GM21576 (cell line): ENCODE results near the gene DCST2.
A peak's percentile ranks its signal among the peaks of the same experiment; 100 is the strongest.
"Not testable (repeated sequence)": the region's sequence is repeated elsewhere in the genome, so short reads cannot be mapped to it uniquely, and the experiment has no call there.

Experiments used
- ATAC-seq: cut with Tn5 transposase; IDR thresholded peaks from one replicate; pipeline ENCODE4 v1.9.1; 2021; ENCODE audit warnings: mild to moderate bottlenecking, moderate library complexity; ENCODE audit not compliant: unreplicated experiment

The DCST2 gene

DNA sequence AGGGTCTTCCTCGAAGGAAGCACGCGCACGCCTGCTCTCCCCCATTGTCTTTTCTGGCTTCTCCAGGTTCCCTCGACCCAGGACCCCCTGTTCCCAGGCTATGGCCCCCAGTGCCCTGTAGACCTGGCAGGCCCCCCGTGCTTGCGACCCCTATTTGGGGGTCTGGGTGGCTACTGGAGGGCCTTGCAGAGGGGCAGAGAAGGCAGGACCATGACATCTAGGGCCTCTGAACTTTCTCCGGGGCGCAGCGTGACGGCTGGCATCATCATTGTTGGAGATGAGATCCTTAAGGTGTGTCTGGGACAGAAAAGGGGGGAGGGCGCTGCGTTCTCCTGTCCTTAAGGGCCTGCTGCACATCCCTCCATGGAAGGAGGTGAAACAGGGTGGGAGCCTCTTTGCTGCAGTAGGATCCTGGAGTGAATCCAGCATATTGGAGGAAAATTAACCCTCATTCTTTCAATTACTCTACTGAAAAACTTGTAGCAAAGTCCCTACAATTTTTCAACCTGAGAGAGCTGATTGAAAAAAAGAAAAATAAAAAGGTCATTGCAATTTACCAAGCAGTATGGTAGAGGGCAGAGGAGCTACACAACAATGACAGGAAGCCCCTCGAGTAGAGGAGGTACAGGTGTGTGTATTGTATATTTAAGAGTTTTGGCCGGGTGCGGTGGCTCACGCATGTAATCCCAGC, 49.7 kb downstream of the DCST2 start:
- no peak for ATAC-seq

- peak; percentile 96 for ATAC-seq
These were observed 50.5 kb downstream of the DCST2 start, which contains the start of gene FLAD1 for GRCh38 chr1:154982897-154983648. Gene FLAD1, plus strand, starts transcription at chr1:154983344. Its CDS starts 351 bp downstream, at chr1:154983695.

GRCh38 chr1:154982341-154982740, 51.2 kb downstream of the DCST2 start:
- no peak for ATAC-seq

- no peak for ATAC-seq
These were observed 55.2 kb downstream of the DCST2 start for GRCh38 chr1:154978360-154978759.

GRCh38 chr1:154977762-154978161, 55.8 kb downstream of the DCST2 start:
- not testable (repeated sequence) for ATAC-seq

DNA sequence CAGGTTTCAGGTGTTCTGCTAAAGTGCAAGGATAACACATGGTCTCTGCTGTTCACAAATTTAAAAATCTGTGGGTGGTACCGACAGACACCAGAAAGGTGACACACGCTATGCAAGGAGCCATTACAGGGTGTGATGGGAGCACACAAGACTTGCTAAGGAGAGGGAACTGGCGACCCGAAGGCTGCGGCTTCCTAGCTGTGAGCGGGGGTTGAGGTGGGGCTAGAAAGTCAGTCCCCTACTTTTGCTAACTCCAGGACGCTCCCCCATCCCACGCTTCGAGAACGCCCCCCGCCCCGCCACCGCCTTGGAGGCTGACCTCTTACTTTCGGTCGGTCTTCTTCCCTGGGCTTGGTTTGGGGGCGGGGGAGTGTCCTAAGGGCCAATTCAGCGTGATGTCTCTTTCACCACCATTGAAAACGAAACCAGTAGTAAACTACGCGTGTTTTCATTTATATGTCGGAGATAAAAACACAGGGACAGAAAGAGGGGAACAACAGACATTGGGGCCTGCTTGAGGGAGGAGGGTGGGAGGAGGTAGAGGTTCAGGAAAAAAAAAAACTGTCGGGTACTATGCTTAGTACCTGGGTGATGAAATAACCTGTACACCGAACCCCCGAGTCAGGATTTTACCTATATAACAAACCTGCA, 58.0 kb downstream of the DCST2 start:
- ATAC-seq, result no peak

DNA sequence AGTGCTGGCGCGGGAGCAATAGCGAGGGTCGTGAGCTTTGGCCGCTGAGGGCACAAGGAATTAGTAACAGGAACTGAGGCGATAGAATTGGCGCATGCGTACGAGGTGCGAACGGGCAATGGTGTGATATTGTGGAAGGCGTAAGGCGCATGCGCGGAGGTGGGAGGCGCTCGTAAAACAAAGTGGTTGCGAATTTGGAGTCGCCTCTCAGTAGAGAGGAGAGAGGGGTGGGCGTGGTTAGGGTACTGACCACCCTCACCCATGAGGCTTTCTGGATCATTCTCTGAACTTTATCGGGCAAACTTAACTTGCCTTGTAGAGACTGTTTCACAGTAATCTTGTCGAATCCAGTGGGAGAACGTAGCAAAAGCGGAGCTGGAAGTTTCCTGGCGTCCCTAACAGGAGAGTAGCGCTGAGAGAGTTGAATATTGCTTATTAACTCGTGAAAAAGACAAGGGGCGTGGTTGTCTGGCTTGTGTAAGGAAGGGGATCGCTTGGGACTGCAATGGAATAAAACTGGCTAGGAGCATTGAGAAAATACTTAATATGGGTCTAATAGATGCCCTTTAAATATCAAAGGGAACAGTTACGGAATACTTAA, 58.7 kb downstream of the DCST2 start:
- ATAC-seq, result peak; percentile 34

DNA sequence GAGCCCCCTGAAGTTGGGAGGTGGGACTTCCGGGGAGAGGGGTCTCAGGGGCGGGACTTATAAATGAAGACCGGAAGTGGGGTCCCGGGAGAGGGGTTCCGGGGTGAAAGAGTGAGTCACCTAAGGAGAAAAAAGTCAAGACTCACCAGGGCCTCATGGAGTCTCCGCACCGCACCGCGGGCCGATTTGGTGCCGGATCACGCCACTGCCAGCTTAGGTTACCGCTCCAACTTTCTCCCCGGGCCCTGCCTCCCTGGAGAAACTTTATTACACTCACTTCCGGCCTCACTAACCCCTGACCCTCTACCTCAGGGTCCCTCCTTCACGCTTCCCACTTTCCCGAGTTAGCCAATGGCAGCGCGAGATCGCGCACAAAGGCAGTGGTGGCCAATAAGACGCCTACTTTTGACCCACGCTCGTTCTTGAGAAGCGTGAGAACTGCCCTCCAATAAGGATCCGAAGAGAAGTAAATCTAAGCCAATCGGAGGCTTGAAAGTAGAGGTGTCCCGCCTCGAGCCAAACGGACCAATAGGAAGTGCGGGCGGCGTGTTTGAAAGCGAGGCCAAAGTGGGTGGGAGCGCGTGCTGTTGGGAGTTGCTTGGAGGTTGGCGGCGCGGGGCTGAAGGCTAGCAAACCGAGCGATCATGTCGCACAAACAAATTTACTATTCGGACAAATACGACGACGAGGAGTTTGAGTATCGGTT, 59.3 kb downstream of the DCST2 start, which contains the start of gene CKS1B:
Gene CKS1B (plus strand): TSS at position 580 of the 706 bp plus-strand sequence. CDS start 65 bp downstream, at position 645.
- ATAC-seq, result peak; percentile 73

DNA sequence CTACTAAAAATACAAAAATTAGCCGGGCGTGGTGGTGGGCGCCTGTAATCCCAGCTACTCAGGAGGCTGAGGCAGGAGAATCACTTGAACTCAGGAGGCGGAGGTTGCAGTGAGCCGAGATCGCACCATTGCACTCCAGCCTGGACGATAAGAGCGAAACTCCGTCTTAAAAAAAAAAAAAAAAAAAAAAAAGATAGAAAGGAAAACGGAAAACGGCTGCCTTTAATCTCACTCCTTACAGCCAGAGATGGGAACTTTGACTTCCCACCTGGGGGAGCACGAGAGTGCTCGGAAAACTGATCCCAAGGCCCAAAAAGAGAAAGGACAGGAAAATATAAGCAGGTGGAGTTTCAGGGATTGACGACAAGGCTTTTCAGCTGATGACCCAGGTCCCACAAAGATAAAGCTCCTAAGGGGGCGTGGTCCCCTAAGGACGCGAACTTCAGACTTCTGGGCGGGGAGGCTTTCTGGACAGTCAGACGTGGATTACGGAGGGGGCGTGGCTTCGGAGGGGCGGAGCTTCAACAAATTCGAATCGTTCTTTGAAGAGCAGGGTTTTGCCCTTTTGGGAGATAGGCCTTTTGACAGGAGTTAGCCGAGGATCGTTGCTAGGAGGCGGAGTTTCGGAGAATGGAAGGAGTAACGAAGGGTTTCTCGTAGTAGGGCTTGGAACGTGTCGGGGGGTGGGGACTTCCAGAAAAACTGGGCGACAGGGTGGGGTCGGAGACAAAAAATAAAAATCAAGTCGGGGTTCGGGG, 60.1 kb downstream of the DCST2 start:
- ATAC-seq, result peak; percentile 22

DNA sequence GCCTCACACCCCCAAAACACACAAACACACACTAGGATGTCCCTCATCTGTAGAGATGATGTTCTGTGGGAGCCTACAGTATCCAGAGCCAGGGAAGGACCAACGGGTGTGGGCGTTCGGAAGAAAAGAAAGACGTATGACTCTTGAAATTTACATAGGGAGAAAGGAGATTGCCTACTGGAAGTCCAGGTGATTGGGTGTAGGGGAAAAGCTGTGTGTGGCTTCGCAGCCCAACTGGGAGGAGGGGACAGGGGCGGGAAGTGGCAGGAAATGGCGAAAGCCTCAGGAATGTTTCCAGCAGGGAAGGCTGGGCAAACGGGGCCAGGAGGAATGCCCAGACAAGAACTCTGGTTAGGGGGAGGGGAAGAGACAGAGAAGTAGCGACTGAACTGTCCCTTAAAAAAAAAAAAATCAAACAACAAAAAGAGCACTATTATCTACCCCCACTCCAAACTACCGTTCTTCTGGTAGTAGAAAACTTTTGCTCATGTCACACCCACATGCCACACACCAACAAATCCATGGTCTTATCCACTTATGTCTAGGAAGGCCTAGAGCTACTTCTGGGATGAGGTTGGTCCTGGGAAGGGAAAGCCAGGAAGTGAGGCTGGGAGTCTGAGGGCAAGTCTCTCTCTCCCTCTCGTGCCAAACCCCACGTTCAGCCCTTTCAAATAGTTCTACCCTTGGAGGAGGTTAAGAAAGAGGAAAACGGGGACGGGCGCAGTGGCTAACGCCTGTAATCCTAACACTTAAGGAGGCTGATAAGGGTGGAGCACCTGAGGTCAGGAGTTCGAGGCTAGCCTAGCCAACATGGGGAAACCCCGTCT, 60.9 kb downstream of the DCST2 start:
- no peak for ATAC-seq

- ATAC-seq, result no peak
These were observed 61.4 kb downstream of the DCST2 start for GRCh38 chr1:154972213-154972516.

DNA sequence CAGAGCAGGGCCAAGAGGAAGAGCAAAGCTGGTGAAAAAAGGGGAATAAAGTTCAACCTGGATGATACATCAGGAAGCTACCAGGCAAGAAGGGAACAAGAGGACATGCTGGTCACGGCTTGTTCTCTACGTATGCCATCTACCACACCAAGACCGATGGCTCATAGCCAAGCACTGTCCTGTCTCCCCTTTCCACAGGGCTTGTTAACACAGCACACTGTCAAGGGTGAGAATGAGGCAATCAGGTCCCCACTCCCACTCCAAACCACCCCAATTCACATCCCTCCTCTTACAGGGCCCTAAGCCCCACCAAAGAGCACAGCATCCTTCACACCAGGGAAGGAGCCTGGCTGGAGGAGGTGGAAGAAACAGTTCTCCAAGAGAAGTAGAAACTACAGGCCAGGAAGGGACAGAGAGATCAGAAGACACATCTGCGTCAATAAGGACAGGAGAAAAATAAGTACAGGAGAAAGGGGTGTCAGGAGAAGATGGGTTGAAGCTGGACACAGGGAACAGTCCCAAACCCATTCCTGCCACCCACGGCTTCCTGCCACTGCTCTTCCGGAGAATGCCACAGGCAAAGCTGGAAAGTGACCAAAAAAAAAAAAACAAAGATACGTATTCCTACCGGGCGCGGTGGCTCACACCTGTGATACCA, 62.1 kb downstream of the DCST2 start:
- no peak for ATAC-seq

DNA sequence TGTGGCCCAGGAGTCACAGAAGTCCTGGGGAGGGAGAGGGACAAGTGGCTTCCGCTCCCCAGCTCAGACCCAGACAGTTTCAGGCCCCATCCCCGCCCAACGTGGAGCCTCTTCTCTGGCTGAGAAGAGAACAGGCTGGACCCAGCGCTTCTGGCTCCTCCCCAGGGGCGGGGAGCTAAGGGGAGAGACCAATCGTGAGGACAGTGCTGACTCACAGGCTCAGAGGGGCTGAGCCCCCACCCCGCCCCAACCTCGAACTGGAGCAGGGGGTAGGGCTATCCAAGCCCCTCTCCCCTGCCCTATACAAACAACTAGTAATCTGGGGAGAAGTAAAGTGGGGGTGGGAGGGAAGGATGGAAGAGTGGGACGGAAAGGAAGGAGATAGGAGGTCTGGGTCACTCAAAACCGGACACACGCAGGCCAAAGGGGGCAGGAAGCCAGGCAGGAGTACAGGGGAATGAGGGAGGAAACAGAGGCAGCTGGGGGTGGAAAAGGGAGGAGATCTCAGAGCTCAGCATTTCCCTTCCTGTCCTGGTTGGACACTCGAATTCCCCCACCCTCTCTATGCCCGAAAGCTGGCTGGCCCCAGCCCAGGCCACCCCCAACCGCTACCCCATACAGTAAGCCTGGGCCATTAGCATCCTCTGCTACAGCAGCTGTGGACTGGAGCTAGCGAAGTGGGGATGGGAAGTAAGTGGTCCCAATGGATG, 62.8 kb downstream of the DCST2 start, which contains the start of gene SHC1:
Gene SHC1 (minus strand): TSS at position 117 of the 710 bp plus-strand sequence. CDS start 221 bp downstream, outside the sequence.
- ATAC-seq, result no peak

DNA sequence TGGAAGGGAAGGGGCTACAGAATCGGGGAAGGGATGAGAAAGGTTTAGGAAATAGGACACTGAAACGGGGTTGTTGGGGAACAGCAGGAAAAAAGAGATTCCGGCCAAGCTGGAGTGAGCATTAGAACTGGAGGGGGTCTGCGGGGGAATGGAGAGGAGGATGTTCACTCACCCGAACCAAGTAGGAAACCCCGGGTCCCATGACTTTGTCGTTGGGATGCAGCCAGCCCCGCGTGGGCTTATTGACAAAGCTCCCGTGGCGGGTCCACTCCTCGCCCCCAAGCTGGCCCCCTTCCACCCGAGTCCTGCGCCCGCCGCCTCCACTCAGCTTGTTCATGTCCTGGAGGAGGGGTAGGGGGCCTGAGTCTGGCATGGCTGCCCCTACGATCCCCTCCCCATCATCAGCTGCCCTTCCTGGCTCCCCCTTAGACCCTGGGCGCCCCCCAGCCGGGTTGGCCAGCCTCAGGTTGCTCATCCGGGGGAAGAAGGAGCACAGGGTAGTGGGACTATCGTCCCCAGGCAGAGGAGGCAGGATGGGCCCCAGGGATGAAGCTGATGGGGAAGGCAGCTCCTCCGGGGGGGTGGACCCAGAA, 63.6 kb downstream of the DCST2 start:
- no peak for ATAC-seq

GRCh38 chr1:154969246-154969645, 64.3 kb downstream of the DCST2 start:
- ATAC-seq, result no peak

DNA sequence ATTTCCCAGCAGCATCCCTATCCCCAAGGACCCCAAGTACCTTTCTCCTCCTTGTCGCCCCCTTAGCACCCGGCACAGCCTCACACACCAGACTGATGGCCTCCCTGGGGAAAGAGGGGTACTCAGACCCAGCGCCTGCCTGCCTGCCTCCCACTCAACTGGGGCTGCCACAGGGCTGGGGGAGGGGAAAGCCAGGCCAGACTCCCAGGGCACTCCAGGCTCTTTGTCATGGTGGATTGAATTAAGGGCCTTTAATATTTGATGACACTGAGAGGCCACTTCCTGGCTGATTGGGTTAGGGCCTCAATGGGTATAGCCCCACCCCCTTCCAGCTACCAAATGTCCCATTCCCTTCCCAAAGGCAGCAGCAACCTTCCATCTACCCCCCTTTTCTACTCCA, 64.8 kb downstream of the DCST2 start:
- no peak for ATAC-seq
